CD14-positive monocyte (primary cell): ENCODE measurements around the gene MVB12B. TPM values are rescaled to one million over a fixed set of nuclear protein-coding genes. Genes with fewer than 3 reads are reported as not detected.

Experiments used
- DNase-seq, 3 donors: peaks; one replicate each; pipeline ENCODE4 v3.0.0-alpha.2; 2011 to 2022
- H2AFZ ChIP-seq: 2 replicates; pipeline ENCODE4 v1.6.0; 2012; ENCODE audit warnings: mild to moderate bottlenecking, low read depth, low read length, inconsistent platforms; ENCODE audit not compliant: insufficient read depth, poor library complexity, severe bottlenecking
- H3K27ac ChIP-seq, 2 donors: 1 replicate in 1 of 2; 2 replicates in 1 of 2; pipeline ENCODE4 v1.5.1; 2012 to 2013; ENCODE audit warnings: low read length in 2 of 2, control low read depth in 1 of 2, inconsistent platforms in 1 of 2, low read depth in 1 of 2, mild to moderate bottlenecking in 1 of 2
- H3K27me3 ChIP-seq, 2 donors: one replicate each; pipeline versions ENCODE4 v1.6.0 to v1.6.1; 2011 to 2013; ENCODE audit warnings: low read length in 2 of 2; ENCODE audit not compliant: control insufficient read depth in 2 of 2, insufficient read depth in 2 of 2
- H3K36me3 ChIP-seq, 2 donors: replicated peaks in 1 of 2; 1 replicate in 1 of 2; 2 replicates in 1 of 2; pipeline versions ENCODE4 v1.5.1 to v1.6.1; 2012 to 2013; ENCODE audit warnings: low read length in 2 of 2, control low read depth in 1 of 2, inconsistent platforms in 1 of 2, mild to moderate bottlenecking in 1 of 2; ENCODE audit not compliant: insufficient read depth in 2 of 2, control insufficient read depth in 1 of 2
- H3K4me1 ChIP-seq, 2 donors: 1 replicate in 1 of 2; 2 replicates in 1 of 2; pipeline versions ENCODE4 v1.5.1 to v1.6.1; 2012 to 2013; ENCODE audit warnings: low read length in 2 of 2, control low read depth in 1 of 2, inconsistent platforms in 1 of 2, mild to moderate bottlenecking in 1 of 2, moderate library complexity in 1 of 2; ENCODE audit not compliant: insufficient read depth in 2 of 2, control insufficient read depth in 1 of 2
- H3K4me2 ChIP-seq: replicated peaks from 2 replicates; pipeline ENCODE3; 2012; ENCODE audit warnings: low read length, moderate library complexity, mild to moderate bottlenecking; ENCODE audit not compliant: poor library complexity, severe bottlenecking; ENCODE audit errors: extremely low read depth
- H3K4me3 ChIP-seq, 3 experiments: fragments of 200-600 bp in 1 of 3; sonication (generic) in 1 of 3; replicated peaks in 1 of 3; 1 replicate in 2 of 3; 2 replicates in 1 of 3; pipeline ENCODE4 v1.5.1; 2011 to 2013; ENCODE audit warnings: low read length in 3 of 3, mild to moderate bottlenecking in 3 of 3, control low read depth in 2 of 3, low read depth in 2 of 3, inconsistent platforms in 1 of 3, moderate library complexity in 1 of 3
- H3K79me2 ChIP-seq: 2 replicates; pipeline ENCODE4 v1.6.0; 2012; ENCODE audit warnings: mild to moderate bottlenecking, control low read depth, inconsistent platforms, low read length, moderate library complexity; ENCODE audit not compliant: insufficient read depth
- H3K9ac ChIP-seq: 2 replicates; pipeline ENCODE4 v1.6.0; 2017; ENCODE audit warnings: low read length, mild to moderate bottlenecking; ENCODE audit not compliant: insufficient read depth, poor library complexity, severe bottlenecking
- H3K9me3 ChIP-seq, 2 donors: replicated peaks in 1 of 2; 1 replicate in 1 of 2; 2 replicates in 1 of 2; pipeline versions ENCODE4 v1.5.1 to v1.6.1; 2012 to 2013; ENCODE audit warnings: low read length in 2 of 2, control low read depth in 1 of 2; ENCODE audit not compliant: control insufficient read depth in 1 of 2, insufficient read depth in 1 of 2
- H4K20me1 ChIP-seq: 2 replicates; pipeline ENCODE4 v1.6.0; 2012; ENCODE audit warnings: mild to moderate bottlenecking, low read length, control low read depth, moderate library complexity; ENCODE audit not compliant: insufficient read depth
- H3K27ac Mint-ChIP-seq, 7 donors: one replicate each; pipeline ENCODE4 v1.8.0; 2020; ENCODE audit warnings: mild to moderate bottlenecking in 7 of 7, mixed read lengths in 7 of 7, moderate library complexity in 6 of 7, inconsistent platforms in 2 of 7
- H3K27me3 Mint-ChIP-seq, 3 donors: one replicate each; pipeline ENCODE4 v1.8.0; 2021 to 2022; ENCODE audit warnings: low read depth in 3 of 3, mild to moderate bottlenecking in 3 of 3, mixed read lengths in 3 of 3, moderate library complexity in 3 of 3, inconsistent platforms in 1 of 3
- H3K36me3 Mint-ChIP-seq, 2 donors: one replicate each; pipeline ENCODE4 v1.8.0; 2020; ENCODE audit warnings: mixed read lengths in 2 of 2, inconsistent platforms in 1 of 2, mild to moderate bottlenecking in 1 of 2
- H3K4me1 Mint-ChIP-seq: one replicate; pipeline ENCODE4 v1.8.0; 2020; ENCODE audit warnings: mild to moderate bottlenecking, mixed read lengths
- H3K4me3 Mint-ChIP-seq, 2 donors: one replicate each; pipeline ENCODE4 v1.8.0; 2020; ENCODE audit warnings: mild to moderate bottlenecking in 2 of 2, mixed read lengths in 2 of 2, moderate library complexity in 1 of 2
- H3K9me3 Mint-ChIP-seq, 7 donors: one replicate each; pipeline ENCODE4 v1.8.0; 2020 to 2022; ENCODE audit warnings: mixed read lengths in 7 of 7, mild to moderate bottlenecking in 6 of 7, moderate library complexity in 6 of 7, inconsistent platforms in 2 of 7
- CTCF ChIP-seq: fragments of 200-600 bp; IDR thresholded peaks from one replicate; pipeline ENCODE4 v1.8.0; 2022; ENCODE audit warnings: antibody characterized with exemption, mild to moderate bottlenecking
- WGBS: methylation state at CpG from one replicate; pipeline ENCODE4 v1.1.5; 2013; ENCODE audit warnings: missing lambda C conversion rate; ENCODE audit not compliant: insufficient coverage; 5-methylcytosine and 5-hydroxymethylcytosine counted together
- intact Hi-C, 2 donors: fragments of 100-400 bp; cut with micrococcal nuclease; formaldehyde crosslinking; loops; one replicate each; pipeline versions ENCODE4 v1.15.0 to v1.15.1; 2023
- polyA plus RNA-seq, 3 donors: library from polyadenylated mRNA; depleted of rRNA in 1 of 3; unstranded in 2 of 3; stranded (reverse) in 1 of 3; fragments of 300-500 nt in 2 of 3; fragments of >200 nt in 1 of 3; fragmentation: Illumina TruSeq in 2 of 3; gene quantifications; 1 replicate in 2 of 3; 2 replicates in 1 of 3; pipeline ENCODE4 v1.2.3, GENCODE V29; 2012 to 2021

MVB12B gene
- polyA plus RNA-seq, 3 donors: 2.8 to 8.1 (median 3.5) TPM

DNA sequence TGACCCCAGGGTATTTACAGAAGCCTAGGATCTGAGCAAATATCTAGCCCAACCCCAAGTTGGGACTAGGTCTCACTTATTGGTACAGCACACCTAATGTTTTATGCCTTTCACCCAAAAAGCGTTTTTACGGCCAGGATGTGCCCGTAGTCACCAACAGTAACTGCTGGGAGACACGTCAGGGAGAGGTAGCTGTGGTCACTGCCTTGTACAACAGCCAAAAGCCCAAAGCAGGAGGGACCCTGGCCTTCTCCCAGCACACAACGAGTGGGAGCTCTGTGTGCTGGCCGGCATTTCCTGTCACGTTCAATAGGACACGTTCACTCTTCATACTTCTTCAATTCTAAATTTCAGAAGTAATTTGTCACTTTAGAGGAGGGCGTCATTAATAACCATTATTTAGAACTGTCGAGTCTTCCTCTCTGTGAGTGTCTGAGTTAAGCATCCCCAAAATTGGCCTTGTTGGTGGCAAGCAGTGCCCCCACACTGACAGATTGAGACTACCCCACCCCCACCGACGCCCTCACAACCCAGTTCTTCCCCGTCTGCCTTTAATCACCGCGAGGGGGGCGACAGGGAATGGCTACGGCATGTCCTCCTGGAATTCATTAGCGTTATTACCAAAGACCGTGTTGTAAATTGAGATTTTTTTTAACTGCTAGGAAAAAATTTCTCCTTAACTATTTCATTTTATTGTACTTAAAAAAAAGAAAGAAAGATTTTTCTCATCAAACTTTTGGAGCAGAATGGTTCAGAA, 80.7 kb downstream of the MVB12B start:
- no peak overlapping the region for H2AFZ ChIP-seq
- Mint-ChIP-seq H3K27ac (peak overlapping the region in 1 of 7 donors; percentile 71), H3K4me3 (no peak overlapping the region), H3K4me1 (peaks cover 37% of the 10 kb centered on the region), H3K27me3 (peaks cover 0 to 3% (median 2%) of the 10 kb centered on the region in 3 donors), H3K36me3 (peaks cover 22 to 59% of the 10 kb centered on the region in 2 donors), H3K9me3 (no peaks in the 10 kb centered on the region)
- no peak overlapping the region for H3K9ac ChIP-seq
- H4K20me1 ChIP-seq: no peaks in the 10 kb centered on the region
- H3K27ac ChIP-seq: no peak overlapping the region
- no peaks in the 10 kb centered on the region for H3K9me3 ChIP-seq
- intact Hi-C loops: no loop called here
- H3K79me2 ChIP-seq: no peaks in the 10 kb centered on the region
- peaks cover 14 to 31% of the 10 kb centered on the region in 2 donors for H3K4me1 ChIP-seq
- H3K4me2 ChIP-seq: no peak overlapping the region
- WGBS: 84% methylated on average over 5 of the region's 19 CpGs
- H3K27me3 ChIP-seq: no peaks in the 10 kb centered on the region
- TF ChIP-seq CTCF: no peak
- no peak overlapping the region for H3K4me3 ChIP-seq
- H3K36me3 ChIP-seq: peaks cover 0 to 37% of the 10 kb centered on the region in 2 donors
- no peak for DNase-seq

GRCh38 chr9:126408004-126408403, 81.4 kb downstream of the MVB12B start:
- Histone ChIP-seq H3K36me3 (peaks cover 0 to 37% of the 10 kb centered on the region in 2 donors), H3K9me3 (no peaks in the 10 kb centered on the region), H3K4me2 (no peak overlapping the region), H3K27ac (no peak overlapping the region), H3K9ac (no peak overlapping the region), H3K4me1 (peaks cover 16 to 31% of the 10 kb centered on the region in 2 donors), H3K79me2 (no peaks in the 10 kb centered on the region), H4K20me1 (no peaks in the 10 kb centered on the region), H3K4me3 (no peak overlapping the region), H3K27me3 (no peaks in the 10 kb centered on the region), H2AFZ (no peak overlapping the region)
- DNase-seq: no peak
- peaks cover 0 to 4% (median 3%) of the 10 kb centered on the region in 3 donors for H3K27me3 Mint-ChIP-seq
- peaks cover 24 to 56% of the 10 kb centered on the region in 2 donors for H3K36me3 Mint-ChIP-seq
- no peak overlapping the region for H3K4me3 Mint-ChIP-seq
- peaks cover 37% of the 10 kb centered on the region for H3K4me1 Mint-ChIP-seq
- 98% methylated on average over 8 of the region's 10 CpGs for WGBS
- no peaks in the 10 kb centered on the region for H3K9me3 Mint-ChIP-seq
- no peak overlapping the region for H3K27ac Mint-ChIP-seq
- no peak for TF ChIP-seq CTCF
- intact Hi-C loops: no loop called here
